Activated effector memory CD4-positive, alpha-beta T cell treated with anti-CD3 and anti-CD28 coated beads, Interleukin-2, amount 50 U/mL, for 16 hours (primary cell): ENCODE results near the gene SULT2A1.
A peak's percentile ranks its signal among the peaks of the same experiment; 100 is the strongest.
"Not testable (repeated sequence)": the region's sequence is repeated elsewhere in the genome, so short reads cannot be mapped to it uniquely, and the experiment has no call there.

Experiments used
- DNase-seq: peaks from one replicate; pipeline ENCODE4 v3.0.0-alpha.2; 2020

Gene SULT2A1

DNA sequence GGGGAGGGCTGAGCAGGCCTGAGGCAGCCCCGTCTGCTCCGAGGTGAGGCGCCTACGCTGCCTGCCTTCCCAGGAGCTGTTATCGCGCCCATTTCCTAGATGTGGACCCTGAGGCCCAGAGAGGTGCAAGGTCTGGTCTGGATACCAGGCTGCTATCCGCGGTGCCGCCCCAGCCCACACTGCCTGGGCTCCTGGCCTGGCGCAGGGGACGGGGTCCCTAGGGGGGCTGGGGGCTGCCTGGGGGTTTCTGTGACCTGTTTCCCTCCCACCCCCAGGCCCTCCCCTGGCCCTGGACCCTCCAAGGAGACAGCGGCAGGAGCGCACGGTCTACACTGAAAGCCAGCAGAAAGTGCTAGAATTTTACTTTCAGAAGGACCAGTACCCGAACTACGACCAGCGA lies 26.3 kb downstream of the SULT2A1 start:
- not testable (repeated sequence) for DNase-seq

- DNase-seq, result not testable (repeated sequence)
Observed at GRCh38 chr19:47858646-47859285, 27.3 kb downstream of the SULT2A1 start, which contains the start of gene TPRX2. TSS of gene TPRX2 (plus strand) at chr19:47859235. CDS start at chr19:47859247, 12 bp downstream.

DNA sequence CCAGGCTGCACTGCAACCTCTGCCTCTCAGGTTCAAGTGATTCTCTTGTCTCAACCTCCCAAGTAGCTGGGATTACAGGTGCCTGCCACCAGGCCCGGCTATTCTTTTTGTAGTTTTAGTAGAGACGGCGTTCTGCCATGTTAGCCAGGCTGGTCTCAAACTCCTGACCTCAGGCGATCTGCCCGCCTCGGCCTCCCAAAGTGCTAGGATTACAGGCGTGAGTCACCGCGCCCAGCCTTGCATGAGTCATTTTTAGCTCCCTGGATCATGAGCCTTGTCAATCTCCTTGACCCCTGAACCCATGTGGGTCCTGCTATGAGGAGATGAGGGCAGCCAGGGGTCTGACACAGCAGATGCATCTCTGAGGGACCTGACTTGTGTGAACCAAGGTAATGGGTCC lies 27.9 kb downstream of the SULT2A1 start:
- not testable (repeated sequence) for DNase-seq

GRCh38 chr19:47854459-47854858 lies 31.7 kb downstream of the SULT2A1 start:
- no peak for DNase-seq

GRCh38 chr19:47853003-47853402 lies 33.1 kb downstream of the SULT2A1 start:
- no peak for DNase-seq

GRCh38 chr19:47848823-47849473 lies 37.2 kb downstream of the SULT2A1 start:
- peak; percentile 75 for DNase-seq

GRCh38 chr19:47848425-47848822 lies 37.7 kb downstream of the SULT2A1 start:
- no peak for DNase-seq

- DNase-seq, result no peak
Observed at GRCh38 chr19:47842941-47843340, 43.2 kb downstream of the SULT2A1 start.

DNA sequence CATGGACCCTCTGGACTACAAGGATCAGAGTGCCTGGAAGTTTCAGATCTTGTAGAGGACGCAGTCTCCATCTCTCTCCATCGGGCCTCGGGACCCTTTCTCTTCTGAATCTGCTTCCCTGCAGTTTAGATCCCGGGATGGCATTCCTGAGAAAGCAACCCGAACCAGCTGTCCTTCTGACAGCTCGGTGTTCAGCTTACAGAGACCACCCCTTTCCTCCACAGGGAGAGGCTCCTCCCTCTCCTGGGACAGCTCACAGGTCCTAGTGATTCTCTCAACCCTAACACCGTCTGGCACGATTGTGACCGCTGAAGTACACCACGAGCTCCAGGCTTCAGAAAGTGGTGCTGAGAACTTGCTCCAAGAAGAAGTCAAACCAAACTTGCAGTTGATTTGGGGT lies 46.2 kb downstream of the SULT2A1 start:
- no peak for DNase-seq

DNA sequence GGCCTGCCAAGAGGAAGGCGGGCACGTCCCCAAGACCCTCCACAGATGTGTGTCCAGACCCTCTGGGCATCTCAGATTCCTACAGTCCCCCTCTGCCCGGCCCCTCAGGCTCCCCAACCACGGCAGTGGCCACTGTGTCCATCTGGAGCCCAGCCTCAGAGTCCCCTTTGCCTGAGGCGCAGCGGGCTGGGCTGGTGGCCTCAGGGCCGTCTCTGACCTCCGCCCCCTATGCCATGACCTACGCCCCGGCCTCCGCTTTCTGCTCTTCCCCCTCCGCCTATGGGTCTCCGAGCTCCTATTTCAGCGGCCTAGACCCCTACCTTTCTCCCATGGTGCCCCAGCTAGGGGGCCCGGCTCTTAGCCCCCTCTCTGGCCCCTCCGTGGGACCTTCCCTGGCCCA lies 46.7 kb downstream of the SULT2A1 start:
- no peak for DNase-seq

GRCh38 chr19:47836038-47836437 lies 50.1 kb downstream of the SULT2A1 start:
- DNase-seq, result no peak

DNA sequence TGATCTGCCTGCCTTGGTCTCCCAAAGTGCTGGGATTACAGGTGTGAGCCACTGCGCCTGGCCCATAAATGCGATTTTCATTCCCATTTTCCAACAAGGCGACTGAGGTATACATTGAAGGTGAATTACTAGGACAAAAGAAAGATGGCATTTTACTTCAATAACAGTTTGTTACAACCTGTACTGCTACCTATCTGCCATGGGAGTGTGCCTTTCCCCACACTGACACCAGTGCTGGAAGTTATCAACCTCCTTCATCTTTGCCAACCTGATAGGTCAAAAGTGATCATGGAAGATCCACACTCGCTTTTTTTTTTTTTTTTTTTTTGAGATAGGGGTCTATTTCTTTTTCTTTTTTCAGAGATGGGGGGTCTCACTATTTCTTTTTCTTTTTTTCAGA lies 53.4 kb downstream of the SULT2A1 start:
- no peak for DNase-seq

DNA sequence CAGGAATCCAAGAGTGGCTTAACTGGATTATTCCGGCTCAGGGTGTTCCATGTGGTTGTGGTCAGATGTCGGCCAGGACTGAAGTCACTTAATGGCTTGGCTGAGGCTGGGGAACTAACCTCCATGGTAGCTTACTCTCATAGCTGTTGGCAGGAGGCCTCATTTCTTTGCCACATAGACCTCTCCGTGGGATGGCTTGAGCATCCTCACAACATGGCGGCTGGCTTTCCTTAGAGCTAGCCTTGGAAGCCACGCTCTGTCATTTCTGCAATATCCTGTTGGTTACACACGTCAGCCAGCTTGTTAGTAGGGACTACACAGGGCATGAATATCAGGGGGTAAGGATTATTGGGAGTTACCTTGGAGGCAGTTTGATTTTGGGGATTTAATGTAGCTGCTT lies 59.3 kb downstream of the SULT2A1 start:
- DNase-seq, result no peak

DNA sequence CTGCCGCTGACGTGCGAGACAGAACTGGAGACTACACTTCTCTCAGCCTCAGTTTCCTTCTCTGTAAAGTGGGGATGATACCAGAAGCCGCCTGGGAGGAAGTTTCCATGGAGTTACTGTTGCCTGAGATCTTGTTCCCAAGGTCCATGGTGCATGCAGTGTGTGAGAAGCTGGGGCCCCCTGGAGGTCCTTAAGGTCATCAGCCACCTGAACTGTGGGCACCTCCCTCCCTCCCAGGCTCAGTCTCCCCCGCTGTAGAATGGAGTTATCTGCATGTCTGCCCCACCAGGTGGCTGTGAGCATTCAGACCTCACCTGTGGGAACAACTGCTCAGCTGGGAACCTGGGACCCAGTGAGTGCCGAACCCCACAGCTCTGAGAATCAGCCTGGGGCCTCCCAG lies 61.7 kb downstream of the SULT2A1 start:
- no peak for DNase-seq

GRCh38 chr19:47821460-47822020 lies 64.6 kb downstream of the SULT2A1 start, which contains the start of gene CRX:
TSS of gene CRX (plus strand) at chr19:47821937. CDS start at chr19:47834444, 12,507 bp downstream.
- DNase-seq, result no peak
